Naive thymus-derived CD4-positive, alpha-beta T cell (primary cell): ENCODE data around the gene JAKMIP2. TPM values are rescaled to one million over a fixed set of nuclear protein-coding genes. Genes with fewer than 3 reads are reported as not detected.

Experiments
- ATAC-seq: fragments of 150-1000 bp; cut with Tn5 transposase; 2 replicates; pipeline ENCODE4 v1.10.0; 2021; ENCODE audit warnings: mild to moderate bottlenecking, moderate library complexity
- CTCF ChIA-PET: fragments of 350-600 bp; sonication (Branson Sonifier 250); formaldehyde crosslinking; loops from one replicate; lab custom pipeline; 2021; ENCODE audit warnings: antibody characterized with exemption; lab: Charles Lee
- POLR2A ChIA-PET: fragments of 350-600 bp; sonication (Branson Sonifier 250); formaldehyde crosslinking; loops from one replicate; lab custom pipeline; 2021; ENCODE audit warnings: antibody characterized with exemption, inconsistent platforms; lab: Charles Lee
- DNase-seq, 9 donors: peaks; one replicate each; pipeline versions ENCODE4 v3.0.0 to v3.0.0-alpha.2; 2020 to 2022; ENCODE audit warnings: mixed read lengths in 1 of 9
- H3K27ac ChIP-seq: one replicate; pipeline ENCODE4 v1.7.0; 2013; ENCODE audit warnings: mild to moderate bottlenecking, low read depth, low read length, moderate library complexity
- H3K27me3 ChIP-seq, 2 donors: one replicate each; pipeline ENCODE4 v1.7.0; 2013; ENCODE audit warnings: low read length in 2 of 2, mild to moderate bottlenecking in 2 of 2, moderate library complexity in 2 of 2; ENCODE audit not compliant: control insufficient read depth in 2 of 2, insufficient read depth in 2 of 2
- H3K36me3 ChIP-seq, 3 experiments: 1 replicate in 2 of 3; 2 replicates in 1 of 3; pipeline ENCODE4 v1.7.0; 2013; ENCODE audit warnings: low read length in 3 of 3, mild to moderate bottlenecking in 3 of 3, moderate library complexity in 1 of 3; ENCODE audit not compliant: insufficient read depth in 3 of 3, control insufficient read depth in 2 of 3
- H3K4me1 ChIP-seq, 2 donors: one replicate each; pipeline ENCODE4 v1.7.0; 2013; ENCODE audit warnings: low read length in 2 of 2, mild to moderate bottlenecking in 2 of 2, moderate library complexity in 1 of 2; ENCODE audit not compliant: control insufficient read depth in 2 of 2, insufficient read depth in 2 of 2
- H3K4me3 ChIP-seq: 2 replicates; pipeline ENCODE4 v1.7.0; 2013; ENCODE audit warnings: mild to moderate bottlenecking, low read length
- H3K9me3 ChIP-seq, 3 experiments: 1 replicate in 2 of 3; 2 replicates in 1 of 3; pipeline ENCODE4 v1.7.0; 2013; ENCODE audit warnings: low read length in 3 of 3; ENCODE audit not compliant: control insufficient read depth in 2 of 3
- H3K27ac Mint-ChIP-seq, 9 donors: one replicate each; pipeline ENCODE4 v1.8.0; 2020 to 2022; ENCODE audit warnings: mixed read lengths in 9 of 9, mild to moderate bottlenecking in 8 of 9, moderate library complexity in 5 of 9, inconsistent platforms in 2 of 9
- H3K27me3 Mint-ChIP-seq, 5 donors: one replicate each; pipeline ENCODE4 v1.8.0; 2021 to 2022; ENCODE audit warnings: mixed read lengths in 5 of 5, mild to moderate bottlenecking in 1 of 5
- H3K36me3 Mint-ChIP-seq, 5 donors: one replicate each; pipeline ENCODE4 v1.8.0; 2020 to 2022; ENCODE audit warnings: mixed read lengths in 5 of 5, mild to moderate bottlenecking in 3 of 5, inconsistent platforms in 1 of 5
- H3K4me1 Mint-ChIP-seq, 7 donors: one replicate each; pipeline ENCODE4 v1.8.0; 2020 to 2022; ENCODE audit warnings: mixed read lengths in 7 of 7, mild to moderate bottlenecking in 3 of 7, inconsistent platforms in 1 of 7
- H3K4me3 Mint-ChIP-seq, 10 donors: one replicate each; pipeline ENCODE4 v1.8.0; 2020 to 2022; ENCODE audit warnings: mild to moderate bottlenecking in 10 of 10, mixed read lengths in 10 of 10, moderate library complexity in 6 of 10, inconsistent platforms in 2 of 10
- H3K9me3 Mint-ChIP-seq, 11 donors: one replicate each; pipeline ENCODE4 v1.8.0; 2020 to 2022; ENCODE audit warnings: mixed read lengths in 11 of 11, mild to moderate bottlenecking in 4 of 11, inconsistent platforms in 1 of 11, moderate library complexity in 1 of 11
- intact Hi-C, 2 donors: fragments of 100-400 bp; cut with micrococcal nuclease; formaldehyde crosslinking; loops; one replicate each; pipeline ENCODE4 v1.15.1; 2023
- polyA plus RNA-seq, 2 donors: library from polyadenylated mRNA; unstranded; fragments of 300-500 nt; fragmentation: Illumina TruSeq; gene quantifications; one replicate each; pipeline ENCODE4 v1.2.3, GENCODE V29; 2021
- total RNA-seq, 6 experiments: library from RNA in 5 of 6; stranded (reverse) in 5 of 6; gene quantifications; 1 replicate in 5 of 6; 2 replicates in 1 of 6; pipeline ENCODE4 v1.2.3 and lab custom pipeline; 2021 to 2026

JAKMIP2 gene
- total and polyA plus RNA-seq, 7 experiments from 2014 or later, result 0.16 to 4.5 (median 0.88) TPM

DNA sequence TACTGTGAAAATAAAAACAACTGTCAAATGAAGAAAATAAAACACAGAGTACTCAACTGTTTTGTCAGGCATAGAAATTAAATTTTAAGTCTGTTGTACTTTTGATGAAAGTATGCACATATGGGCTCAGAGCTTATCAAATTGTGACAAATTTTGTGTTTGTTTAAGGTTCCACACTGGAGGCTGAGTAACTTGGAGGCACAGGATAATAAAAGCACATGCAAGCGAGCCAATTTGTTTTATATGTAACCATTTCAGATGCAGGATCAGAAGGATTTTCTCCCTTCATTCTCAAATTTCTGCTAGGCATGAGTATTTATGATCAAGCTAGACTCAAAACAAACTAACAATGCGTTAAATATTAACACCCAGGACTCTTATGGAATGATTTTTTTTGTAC is 87.8 kb downstream of the JAKMIP2 start:
- ChIA-PET POLR2A (no interaction called here), CTCF (no interaction called here)
- H3K27ac Mint-ChIP-seq, result no peak overlapping the region

GRCh38 chr5:147693233-147693632 is 89.3 kb downstream of the JAKMIP2 start:
- Histone ChIP-seq H3K36me3 (no peaks in the 10 kb centered on the region), H3K4me3 (no peak overlapping the region), H3K4me1 (no peaks in the 10 kb centered on the region), H3K27ac (no peak overlapping the region), H3K27me3 (no peaks in the 10 kb centered on the region), H3K9me3 (peaks cover 0 to 4% (median 0%) of the 10 kb centered on the region in 3 experiments)
- no peak for DNase-seq
- Mint-ChIP-seq H3K27me3 (no peaks in the 10 kb centered on the region), H3K4me1 (peaks cover 0 to 2% (median 0%) of the 10 kb centered on the region in 7 donors), H3K9me3 (peaks cover 0 to 18% (median 7%) of the 10 kb centered on the region in 11 donors), H3K36me3 (peaks cover 0 to 8% (median 6%) of the 10 kb centered on the region in 5 donors), H3K27ac (no peak overlapping the region), H3K4me3 (no peak overlapping the region)
- CTCF ChIA-PET, result interaction anchor here (0.8 kb wide), 1 partner anchor 21 kb away, joined by 3 read pairs; no protein-coding TSS in a partner anchor
- ATAC-seq, result no peak
- intact Hi-C loops, result no loop called here
- POLR2A ChIA-PET, result no interaction called here

More for the DNA sequence above, 87.8 kb downstream of the JAKMIP2 start:
- Histone ChIP-seq H3K27ac (no peak overlapping the region), H3K36me3 (no peaks in the 10 kb centered on the region), H3K4me3 (no peak overlapping the region), H3K4me1 (no peaks in the 10 kb centered on the region), H3K9me3 (peaks cover 0 to 8% (median 0%) of the 10 kb centered on the region in 3 experiments), H3K27me3 (no peaks in the 10 kb centered on the region)
- peaks cover 0 to 2% (median 0%) of the 10 kb centered on the region in 7 donors for H3K4me1 Mint-ChIP-seq
- no peak for DNase-seq
- peaks cover 8 to 29% (median 15%) of the 10 kb centered on the region in 11 donors for H3K9me3 Mint-ChIP-seq
- intact Hi-C loops, result no loop called here
- ATAC-seq, result no peak
- no peak overlapping the region for H3K4me3 Mint-ChIP-seq
- no peaks in the 10 kb centered on the region for H3K27me3 Mint-ChIP-seq
- H3K36me3 Mint-ChIP-seq, result peaks cover 0 to 18% (median 6%) of the 10 kb centered on the region in 5 donors

DNA sequence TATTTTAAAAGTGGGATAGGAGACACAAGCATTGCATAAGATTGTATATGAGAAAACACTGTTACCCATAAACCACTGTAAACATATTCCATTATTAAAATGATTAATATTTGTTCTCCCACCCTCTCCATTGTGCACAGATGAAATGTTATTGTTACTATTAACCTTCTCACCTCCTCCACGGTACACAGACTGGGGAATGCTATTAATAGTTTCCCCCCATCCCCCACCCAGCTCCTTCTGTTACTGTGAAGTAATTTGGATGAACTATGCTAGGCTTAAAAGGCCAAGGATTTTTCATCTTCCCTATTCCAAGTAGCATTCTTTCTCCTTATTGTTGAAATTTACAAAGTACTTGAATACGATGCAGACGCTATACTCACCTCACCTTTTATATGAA is 91.4 kb downstream of the JAKMIP2 start:
- peaks cover 0 to 4% (median 0%) of the 10 kb centered on the region in 11 donors for H3K9me3 Mint-ChIP-seq
- Histone ChIP-seq H3K27ac (no peak overlapping the region), H3K27me3 (no peaks in the 10 kb centered on the region), H3K4me3 (no peak overlapping the region), H3K4me1 (no peaks in the 10 kb centered on the region), H3K9me3 (no peaks in the 10 kb centered on the region), H3K36me3 (no peaks in the 10 kb centered on the region)
- H3K36me3 Mint-ChIP-seq, result no peaks in the 10 kb centered on the region
- H3K27me3 Mint-ChIP-seq, result no peaks in the 10 kb centered on the region
- no peak for DNase-seq
- no peak overlapping the region for H3K4me3 Mint-ChIP-seq
- H3K27ac Mint-ChIP-seq, result no peak overlapping the region
- H3K4me1 Mint-ChIP-seq, result peaks cover 0 to 2% (median 0%) of the 10 kb centered on the region in 7 donors
- ChIA-PET POLR2A (no interaction called here), CTCF (interaction anchor here (0.6 kb wide), 1 partner anchor 27 kb away, joined by 3 read pairs; no protein-coding TSS in a partner anchor)
- no peak for ATAC-seq
- intact Hi-C loops, result no loop called here

DNA sequence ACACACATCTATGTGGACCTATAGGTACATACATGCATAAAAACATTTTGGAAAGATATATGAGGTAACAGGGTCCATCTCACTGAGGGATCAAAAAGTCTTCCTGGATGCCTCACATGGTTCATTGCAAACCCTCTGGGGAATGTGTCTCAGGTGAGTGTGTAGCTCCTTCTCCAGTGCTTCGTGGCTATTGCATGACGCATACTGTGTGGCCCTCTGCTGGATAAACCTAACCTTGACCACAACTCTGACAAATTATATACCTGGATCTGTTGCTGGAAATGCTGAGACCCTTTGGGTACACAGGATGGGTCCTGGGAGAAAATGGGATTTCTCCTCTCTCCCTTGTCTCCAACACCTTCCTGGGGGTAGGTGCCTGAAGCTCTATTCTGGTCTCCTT is 91.9 kb downstream of the JAKMIP2 start:
- no peak overlapping the region for H3K27ac Mint-ChIP-seq

DNA sequence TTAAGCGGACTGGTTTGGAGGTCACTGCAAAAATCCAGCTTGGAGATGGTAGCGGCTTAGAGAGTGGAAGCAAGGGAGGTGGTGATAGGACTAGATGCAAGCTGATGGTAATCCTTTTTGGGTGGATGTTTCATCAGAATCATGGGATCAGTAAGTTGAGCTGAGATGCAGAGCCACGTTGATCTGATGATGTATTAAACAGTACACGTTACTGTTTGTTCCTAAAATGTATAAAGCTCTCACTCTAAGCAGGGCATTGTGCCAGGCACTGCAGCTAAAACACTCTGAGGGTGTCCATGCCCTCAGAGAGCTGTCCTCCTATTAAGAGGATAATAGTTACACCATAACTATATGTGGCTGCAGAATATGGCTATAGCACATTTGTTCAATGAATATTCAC is 93.1 kb downstream of the JAKMIP2 start:
- H3K4me3 Mint-ChIP-seq, result no peak overlapping the region
- CTCF ChIA-PET, result no interaction called here
- POLR2A ChIA-PET, result no interaction called here
- peaks cover 0 to 2% (median 0%) of the 10 kb centered on the region in 7 donors for H3K4me1 Mint-ChIP-seq
- Histone ChIP-seq H3K36me3 (no peaks in the 10 kb centered on the region), H3K4me1 (no peaks in the 10 kb centered on the region), H3K4me3 (no peak overlapping the region), H3K9me3 (no peaks in the 10 kb centered on the region), H3K27me3 (no peaks in the 10 kb centered on the region), H3K27ac (no peak overlapping the region)
- H3K9me3 Mint-ChIP-seq, result peaks cover 0 to 3% (median 0%) of the 10 kb centered on the region in 11 donors
- H3K27me3 Mint-ChIP-seq, result no peaks in the 10 kb centered on the region
- no peak for DNase-seq
- intact Hi-C loops, result no loop called here
- no peaks in the 10 kb centered on the region for H3K36me3 Mint-ChIP-seq
- H3K27ac Mint-ChIP-seq, result no peak overlapping the region
- no peak for ATAC-seq

More for the DNA sequence above, 91.9 kb downstream of the JAKMIP2 start:
- peaks cover 0 to 4% (median 0%) of the 10 kb centered on the region in 11 donors for H3K9me3 Mint-ChIP-seq
- no peaks in the 10 kb centered on the region for H3K9me3 ChIP-seq
- ChIA-PET CTCF (interaction anchor here (0.6 kb wide), 1 partner anchor 26 kb away, joined by 3 read pairs; no protein-coding TSS in a partner anchor), POLR2A (no interaction called here)
- no peaks in the 10 kb centered on the region for H3K36me3 Mint-ChIP-seq
- H3K4me1 Mint-ChIP-seq, result peaks cover 0 to 2% (median 0%) of the 10 kb centered on the region in 7 donors
- DNase-seq (no peak), ATAC-seq (no peak)
- H3K27me3 ChIP-seq, result no peaks in the 10 kb centered on the region
- H3K27me3 Mint-ChIP-seq, result no peaks in the 10 kb centered on the region
- H3K4me3 Mint-ChIP-seq, result no peak overlapping the region
- intact Hi-C loops, result no loop called here
- H3K4me1 ChIP-seq, result no peaks in the 10 kb centered on the region
- H3K36me3 ChIP-seq, result no peaks in the 10 kb centered on the region
- H3K4me3 ChIP-seq, result no peak overlapping the region
- H3K27ac ChIP-seq, result no peak overlapping the region

GRCh38 chr5:147688656-147689356 is 93.7 kb downstream of the JAKMIP2 start:
- Histone ChIP-seq H3K4me3 (no peak overlapping the region), H3K36me3 (no peaks in the 10 kb centered on the region), H3K9me3 (no peaks in the 10 kb centered on the region), H3K27me3 (no peaks in the 10 kb centered on the region), H3K4me1 (no peaks in the 10 kb centered on the region), H3K27ac (no peak overlapping the region)
- Mint-ChIP-seq H3K9me3 (peaks cover 0 to 3% (median 0%) of the 10 kb centered on the region in 11 donors), H3K36me3 (no peaks in the 10 kb centered on the region), H3K4me3 (no peak overlapping the region), H3K27ac (no peak overlapping the region), H3K4me1 (no peaks in the 10 kb centered on the region), H3K27me3 (no peaks in the 10 kb centered on the region)
- ChIA-PET POLR2A (no interaction called here), CTCF (no interaction called here)
- intact Hi-C loops, result no loop called here
- DNase-seq, result no peak
- no peak for ATAC-seq

- DNase-seq, result no peak
- CTCF ChIA-PET, result no interaction called here
- no peaks in the 10 kb centered on the region for H3K27me3 Mint-ChIP-seq
Measured at GRCh38 chr5:147687118-147687517, 95.4 kb downstream of the JAKMIP2 start.

More at GRCh38 chr5:147687118-147687517, 95.4 kb downstream of the JAKMIP2 start:
- H3K4me1 Mint-ChIP-seq, result no peaks in the 10 kb centered on the region
- Histone ChIP-seq H3K9me3 (no peaks in the 10 kb centered on the region), H3K27ac (no peak overlapping the region), H3K36me3 (no peaks in the 10 kb centered on the region), H3K27me3 (no peaks in the 10 kb centered on the region), H3K4me3 (no peak overlapping the region), H3K4me1 (no peaks in the 10 kb centered on the region)
- peaks cover 0 to 3% (median 0%) of the 10 kb centered on the region in 11 donors for H3K9me3 Mint-ChIP-seq
- ATAC-seq, result no peak
- intact Hi-C loops, result no loop called here
- no peak overlapping the region for H3K4me3 Mint-ChIP-seq
- no peak overlapping the region for H3K27ac Mint-ChIP-seq
- H3K36me3 Mint-ChIP-seq, result no peaks in the 10 kb centered on the region
- POLR2A ChIA-PET, result no interaction called here
